Thoracic aorta (tissue), 2 donors: Measurements from ENCODE around the gene SRL. TPM values are rescaled to one million over a fixed set of nuclear protein-coding genes. Genes with fewer than 3 reads are reported as not detected.

Experiments
- ATAC-seq: fragments of 150-250 bp; one replicate; pipeline ENCODE4 v1.8.0; 2017; ENCODE audit warnings: low read depth; ENCODE audit not compliant: insufficient number of reproducible peaks, low FRiP score
- DNase-seq: peaks from one replicate; pipeline ENCODE4 v3.0.0-alpha.2; 2020; ENCODE audit warnings: low spot score
- H3K27ac ChIP-seq, 2 donors: fragments of 200-600 bp; sonication (generic); 1 replicate in 1 of 2; 2 replicates in 1 of 2; pipeline ENCODE4 v1.5.1; 2016; ENCODE audit warnings: mild to moderate bottlenecking in 2 of 2, moderate library complexity in 2 of 2
- H3K27me3 ChIP-seq: fragments of 200-600 bp; sonication (generic); replicated peaks from 2 replicates; pipeline ENCODE4 v1.6.0; 2016; ENCODE audit warnings: mild to moderate bottlenecking; ENCODE audit not compliant: insufficient read depth
- H3K36me3 ChIP-seq: fragments of 200-600 bp; sonication (generic); one replicate; pipeline ENCODE4 v1.5.1; 2016
- H3K4me1 ChIP-seq, 2 donors: fragments of 200-600 bp; sonication (generic); 1 replicate in 1 of 2; 2 replicates in 1 of 2; pipeline versions ENCODE4 v1.5.1 to v1.6.0; 2016; ENCODE audit warnings: low read depth in 2 of 2, mild to moderate bottlenecking in 1 of 2; ENCODE audit not compliant: control insufficient read depth in 1 of 2
- H3K4me3 ChIP-seq: fragments of 200-600 bp; sonication (generic); 2 replicates; pipeline ENCODE4 v1.5.1; 2016; ENCODE audit warnings: mild to moderate bottlenecking
- H3K9me3 ChIP-seq: fragments of 200-600 bp; sonication (generic); 2 replicates; pipeline ENCODE4 v1.5.1; 2016
- CTCF ChIP-seq: fragments of 200-600 bp; sonication (generic); IDR thresholded peaks from one replicate; pipeline ENCODE4 v1.5.1; 2019; ENCODE audit warnings: antibody characterized with exemption
- total RNA-seq, 2 donors: library from RNA; depleted of rRNA; stranded (reverse); fragments of >200 nt; gene quantifications; one replicate each; pipeline versions ENCODE4 v1.1.0 to v1.2.3, GENCODE V29; 2016

SRL gene
- total RNA-seq, 2 donors from 2014 or later, result 0.68 to 1.1 TPM

- H3K36me3 ChIP-seq, result no peaks in the 10 kb centered on the region
- H3K9me3 ChIP-seq, result no peaks in the 10 kb centered on the region
- ATAC-seq (no peak), DNase-seq (no peak)
- no peaks in the 10 kb centered on the region for H3K27me3 ChIP-seq
- no peak overlapping the region for H3K4me3 ChIP-seq
- peaks cover 0 to 9% of the 10 kb centered on the region in 2 donors for H3K4me1 ChIP-seq
- TF ChIP-seq CTCF, result no peak
- no peak overlapping the region for H3K27ac ChIP-seq
Observed at GRCh38 chr16:4232541-4233386, 9.1 kb downstream of the SRL start.

GRCh38 chr16:4231886-4232285 is 10.0 kb downstream of the SRL start:
- Histone ChIP-seq H3K27me3 (no peaks in the 10 kb centered on the region), H3K36me3 (no peaks in the 10 kb centered on the region), H3K27ac (no peak overlapping the region), H3K4me3 (no peak overlapping the region), H3K4me1 (peaks cover 0 to 9% of the 10 kb centered on the region in 2 donors), H3K9me3 (no peaks in the 10 kb centered on the region)
- ATAC-seq (no peak), DNase-seq (no peak)
- TF ChIP-seq CTCF, result no peak

GRCh38 chr16:4231367-4231766 is 10.5 kb downstream of the SRL start:
- Histone ChIP-seq H3K9me3 (no peaks in the 10 kb centered on the region), H3K27me3 (no peaks in the 10 kb centered on the region), H3K27ac (no peak overlapping the region), H3K36me3 (no peaks in the 10 kb centered on the region), H3K4me3 (no peak overlapping the region), H3K4me1 (peaks cover 0 to 9% of the 10 kb centered on the region in 2 donors)
- no peak for DNase-seq
- TF ChIP-seq CTCF, result no peak
- no peak for ATAC-seq

GRCh38 chr16:4227040-4227332 is 14.9 kb downstream of the SRL start:
- TF ChIP-seq CTCF, result no peak
- no peak overlapping the region for H3K27ac ChIP-seq
- H3K4me1 ChIP-seq, result no peaks in the 10 kb centered on the region
- DNase-seq (no peak), ATAC-seq (no peak)
- H3K9me3 ChIP-seq, result no peaks in the 10 kb centered on the region
- no peaks in the 10 kb centered on the region for H3K27me3 ChIP-seq
- H3K36me3 ChIP-seq, result no peaks in the 10 kb centered on the region
- no peak overlapping the region for H3K4me3 ChIP-seq

GRCh38 chr16:4226251-4227039 is 15.4 kb downstream of the SRL start:
- no peaks in the 10 kb centered on the region for H3K27me3 ChIP-seq
- no peaks in the 10 kb centered on the region for H3K36me3 ChIP-seq
- TF ChIP-seq CTCF, result no peak
- no peak for ATAC-seq
- H3K4me3 ChIP-seq, result no peak overlapping the region
- H3K9me3 ChIP-seq, result no peaks in the 10 kb centered on the region
- no peak for DNase-seq
- H3K4me1 ChIP-seq, result no peaks in the 10 kb centered on the region
- H3K27ac ChIP-seq, result no peak overlapping the region
